Measurements from ENCODE around the gene FASTKD2. TPM values are rescaled to one million over a fixed set of nuclear protein-coding genes. Genes with fewer than 3 reads are reported as not detected.

FASTKD2 gene
- total RNA-seq, 1 donor from 2014 or later: 35.8 TPM

GRCh38 chr2:206792645-206793044 is 27.2 kb downstream of the FASTKD2 start:
- Histone ChIP-seq H3K4me3 (ENCODE audit: low read depth, low read length) (no peak overlapping the region), H3K27me3 (ENCODE audit: control insufficient read depth, insufficient read depth, low read length) (no peaks in the 10 kb centered on the region), H3K36me3 (ENCODE audit: control insufficient read depth, insufficient read depth, low read length) (no peaks in the 10 kb centered on the region)
- no peak for TF ChIP-seq CTCF (IDR thresholded peaks at IDR 0.05; ENCODE audit: insufficient read depth, low read length, poor library complexity, severe bottlenecking)
- DNase-seq (ENCODE audit: low read depth): no peak

GRCh38 chr2:206797376-206797775 is 32.0 kb downstream of the FASTKD2 start:
- no peak for TF ChIP-seq CTCF (IDR thresholded peaks at IDR 0.05; ENCODE audit: insufficient read depth, low read length, poor library complexity, severe bottlenecking)
- H3K36me3 ChIP-seq (ENCODE audit: control insufficient read depth, insufficient read depth, low read length): no peaks in the 10 kb centered on the region
- H3K27me3 ChIP-seq (ENCODE audit: control insufficient read depth, insufficient read depth, low read length): no peaks in the 10 kb centered on the region
- DNase-seq (ENCODE audit: low read depth): no peak
- no peak overlapping the region for H3K4me3 ChIP-seq (ENCODE audit: low read depth, low read length)

- H3K36me3 ChIP-seq (ENCODE audit: control insufficient read depth, insufficient read depth, low read length): no peaks in the 10 kb centered on the region
- no peak for DNase-seq (ENCODE audit: low read depth)
- TF ChIP-seq CTCF (IDR thresholded peaks at IDR 0.05; ENCODE audit: insufficient read depth, low read length, poor library complexity, severe bottlenecking): no peak
- no peaks in the 10 kb centered on the region for H3K27me3 ChIP-seq (ENCODE audit: control insufficient read depth, insufficient read depth, low read length)
- H3K4me3 ChIP-seq (ENCODE audit: low read depth, low read length): no peak overlapping the region
Measured at GRCh38 chr2:206798000-206798399, 32.6 kb downstream of the FASTKD2 start.

- no peak for TF ChIP-seq CTCF (IDR thresholded peaks at IDR 0.05; ENCODE audit: insufficient read depth, low read length, poor library complexity, severe bottlenecking)
- Histone ChIP-seq H3K36me3 (ENCODE audit: control insufficient read depth, insufficient read depth, low read length) (no peaks in the 10 kb centered on the region), H3K27me3 (ENCODE audit: control insufficient read depth, insufficient read depth, low read length) (no peaks in the 10 kb centered on the region), H3K4me3 (ENCODE audit: low read depth, low read length) (no peak overlapping the region)
- no peak for DNase-seq (ENCODE audit: low read depth)
Measured at GRCh38 chr2:206799083-206799482, 33.7 kb downstream of the FASTKD2 start.

- peak; percentile 29 for DNase-seq (ENCODE audit: low read depth)
Measured at GRCh38 chr2:206800506-206801417, 35.4 kb downstream of the FASTKD2 start.

More at GRCh38 chr2:206800506-206801417, 35.4 kb downstream of the FASTKD2 start:
- Histone ChIP-seq H3K36me3 (ENCODE audit: control insufficient read depth, insufficient read depth, low read length) (no peaks in the 10 kb centered on the region), H3K4me3 (ENCODE audit: low read depth, low read length) (no peak overlapping the region), H3K27me3 (ENCODE audit: control insufficient read depth, insufficient read depth, low read length) (no peaks in the 10 kb centered on the region)
- peak; percentile 68 for TF ChIP-seq CTCF (IDR thresholded peaks at IDR 0.05; ENCODE audit: insufficient read depth, low read length, poor library complexity, severe bottlenecking)

Data from kidney epithelial cell (primary cell).